Heart right ventricle (tissue), 16 donors: ENCODE results near the gene FAM227B. TPM values are rescaled to one million over a fixed set of nuclear protein-coding genes. Genes with fewer than 3 reads are reported as not detected.
"Not testable (repeated sequence)": the region's sequence is repeated elsewhere in the genome, so short reads cannot be mapped to it uniquely, and the experiment has no call there.

Experiments
- ATAC-seq, 8 donors: fragments of 200-7000 bp; cut with Tn5 transposase; one replicate each; pipeline ENCODE4 v1.9.1; 2020; ENCODE audit warnings: mild to moderate bottlenecking in 8 of 8, moderate library complexity in 8 of 8, moderate number of reproducible peaks in 1 of 8
- DNase-seq, 2 donors: peaks; one replicate each; pipeline ENCODE4 v3.0.0-alpha.2; 2020
- H3K27ac ChIP-seq, 10 donors: fragments of 200-600 bp; sonication (generic) in 2 of 10; one replicate each; pipeline versions ENCODE4 v1.5.0 to v1.8.0; 2020 to 2022; ENCODE audit warnings: mild to moderate bottlenecking in 3 of 10
- H3K27me3 ChIP-seq, 7 donors: fragments of 200-600 bp; one replicate each; pipeline ENCODE4 v1.8.0; 2021 to 2022; ENCODE audit warnings: mild to moderate bottlenecking in 2 of 7
- H3K36me3 ChIP-seq, 9 donors: fragments of 200-600 bp; sonication (generic) in 1 of 9; one replicate each; pipeline versions ENCODE4 v1.5.0 to v1.8.0; 2020 to 2022; ENCODE audit warnings: mild to moderate bottlenecking in 2 of 9
- H3K4me1 ChIP-seq, 9 donors: fragments of 200-600 bp; sonication (generic) in 1 of 9; one replicate each; pipeline versions ENCODE4 v1.5.0 to v1.8.0; 2020 to 2022; ENCODE audit warnings: mild to moderate bottlenecking in 4 of 9
- H3K4me3 ChIP-seq, 10 donors: fragments of 200-600 bp; sonication (generic) in 2 of 10; one replicate each; pipeline versions ENCODE4 v1.5.0 to v1.8.0; 2020 to 2022; ENCODE audit warnings: mild to moderate bottlenecking in 7 of 10, moderate library complexity in 2 of 10
- H3K9me3 ChIP-seq, 11 donors: fragments of 200-600 bp in 10 of 11; sonication (generic) in 2 of 11; one replicate each; pipeline versions ENCODE4 v1.5.0 to v1.8.0; 2013 to 2022; ENCODE audit warnings: mild to moderate bottlenecking in 2 of 11, control low read depth in 1 of 11, moderate library complexity in 1 of 11
- CTCF ChIP-seq, 9 donors: fragments of 200-600 bp; sonication (generic) in 2 of 9; IDR thresholded peaks; one replicate each; pipeline versions ENCODE4 v1.5.0 to v1.8.0; 2021 to 2022; ENCODE audit warnings: antibody characterized with exemption in 9 of 9, mild to moderate bottlenecking in 5 of 9, moderate library complexity in 1 of 9
- WGBS, 2 donors: extraction: QIAGEN DNeasy Blood & Tissue Kit; methylation state at CpG; one replicate each; pipeline ENCODE4 v1.1.7; 2013; ENCODE audit warnings: inconsistent platforms in 1 of 2; 5-methylcytosine and 5-hydroxymethylcytosine counted together
- intact Hi-C, 10 donors: fragments of 100-400 bp; cut with DNase I; formaldehyde crosslinking; loops; one replicate each; pipeline versions ENCODE4 v1.11.1 to v1.14.2; 2022
- polyA plus RNA-seq, 2 donors: library from polyadenylated mRNA; stranded (reverse); fragments of 200-250 nt; gene quantifications; one replicate each; pipeline ENCODE4 v1.2.3, GENCODE V29; 2013
- total RNA-seq, 10 donors: library from RNA; stranded (reverse); fragmentation: NEBNext Ultra II Directional in 3 of 10; extraction: Animal tissue kit (Norgen Biotek cat#: 25700) in 3 of 10; gene quantifications; one replicate each; pipeline versions ENCODE4 v1.2.1 to v1.2.4, GENCODE V29; 2021 to 2023
- donor health status: Arrhythmogenic right ventricular cardiomyopathy.
- donor health status: ischemic (EF 13 %, LVEDD 7.1; RV severe dilation, severe dysfunction).
- donor health status: healthy with polysubstance abuse.
- donor health status: DM: no; HTN: yes; CAD: no.
- donor health status: DM: no; HTN: no; CAD: no.
- donor health status: ischemic (EF 25% LVEDD 6.9; RV normal size, moderate dysfunction).
- donor health status: ischemic (EF 25% LVEDD 5.7; RV mildly dilated, moderate dysfunction).
- donor health status: healthy.
- donor health status: DM: yes; HTN: yes; CAD: no.
- donor health status: Ischemic cardiomyopathy.
- donor health status: ischemic (EF 35%, LVEDD 5.7; RV mildly dilated, moderate dysfunction).
- donor health status: nonischemic (EF 11% LVEDD 7.7; RV severe dilation, severe dysfunction).
- donor health status: DM: yes; HTN: yes; CAD: no.
- donor health status: PGD.
- donor health status: ischemic (EF 29% LVEDD 5.4; RV normal size, mild dysfunction).
- donor health status: nonischemic (EF 23%, LVEDD 6.1; RV moderate dilation, normal function).

The FAM227B gene
- total and polyA plus RNA-seq, 12 donors, result 5.1 to 22.8 (median 14.4) TPM

GRCh38 chr15:49472338-49472737, 148.3 kb downstream of the FAM227B start:
- no peak overlapping the region for H3K27ac ChIP-seq
- 88 to 98% methylated on average over 2 of the region's 2 CpGs for WGBS, 2 donors

GRCh38 chr15:49471733-49472132, 148.9 kb downstream of the FAM227B start:
- Histone ChIP-seq H3K9me3 (no peaks in the 10 kb centered on the region), H3K27ac (no peak overlapping the region), H3K4me1 (peaks cover 0 to 25% (median 11%) of the 10 kb centered on the region in 9 donors), H3K4me3 (no peak overlapping the region), H3K27me3 (no peaks in the 10 kb centered on the region), H3K36me3 (no peaks in the 10 kb centered on the region)
- ATAC-seq (no peak), DNase-seq (no peak)
- 26 to 27% methylated on average over 4 of the region's 4 CpGs for WGBS, 2 donors
- intact Hi-C loops, result no loop called here
- TF ChIP-seq CTCF (IDR thresholded peaks at IDR 0.05), result no peak

More at GRCh38 chr15:49472338-49472737, 148.3 kb downstream of the FAM227B start:
- Histone ChIP-seq H3K9me3 (no peaks in the 10 kb centered on the region), H3K4me1 (peaks cover 0 to 19% (median 8%) of the 10 kb centered on the region in 9 donors), H3K36me3 (no peaks in the 10 kb centered on the region), H3K27me3 (no peaks in the 10 kb centered on the region), H3K4me3 (no peak overlapping the region)
- DNase-seq, result no peak
- ATAC-seq, result no peak
- intact Hi-C loops, result no loop called here
- TF ChIP-seq CTCF (IDR thresholded peaks at IDR 0.05), result no peak

GRCh38 chr15:49471248-49471647, 149.4 kb downstream of the FAM227B start:
- peaks cover 0 to 30% (median 16%) of the 10 kb centered on the region in 9 donors for H3K4me1 ChIP-seq
- H3K36me3 ChIP-seq, H3K27me3 ChIP-seq, DNase-seq, H3K4me3 ChIP-seq, intact Hi-C loops, ATAC-seq, H3K27ac ChIP-seq, H3K9me3 ChIP-seq: not testable (repeated sequence)
- 73 to 90% methylated on average over 4 of the region's 4 CpGs for WGBS, 2 donors
- TF ChIP-seq CTCF (IDR thresholded peaks at IDR 0.05), result peak in 3 of 9 donors; percentile 39 to 45 (median 43)

- Histone ChIP-seq H3K27me3 (no peaks in the 10 kb centered on the region), H3K4me1 (peaks cover 0 to 36% (median 17%) of the 10 kb centered on the region in 9 donors), H3K27ac (peak overlapping the region in 1 of 10 donors; percentile 25), H3K4me3 (no peak overlapping the region), H3K9me3 (no peaks in the 10 kb centered on the region), H3K36me3 (no peaks in the 10 kb centered on the region)
- intact Hi-C loops, result no loop called here
- DNase-seq (no peak), ATAC-seq (peak in 2 of 8 donors; percentile 37 to 78)
- no peak for TF ChIP-seq CTCF (IDR thresholded peaks at IDR 0.05)
- WGBS, 2 donors, result 58 to 59% methylated on average over 2 of the region's 2 CpGs
Observed at GRCh38 chr15:49468481-49468839, 152.2 kb downstream of the FAM227B start.
